ENCODE measurements around the gene RGS6.

The RGS6 gene

DNA sequence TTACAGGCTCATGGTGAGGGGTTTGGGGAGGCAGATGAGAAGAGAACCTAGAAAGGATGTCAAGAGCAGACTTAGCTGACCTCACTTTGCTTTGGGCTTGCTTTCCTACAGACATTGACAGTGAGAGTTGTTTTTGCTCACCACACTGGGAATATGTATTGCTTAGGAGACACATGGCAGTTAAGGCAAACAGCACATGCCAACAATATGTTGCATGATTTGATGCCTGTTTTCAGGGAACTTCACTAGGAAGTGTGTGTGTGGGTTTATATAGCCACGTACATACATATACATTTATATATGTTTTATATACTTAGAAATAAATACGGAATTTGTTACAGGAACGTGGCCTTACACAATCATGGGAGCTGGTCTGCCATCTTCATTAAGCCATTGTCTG lies 346.1 kb downstream of the RGS6 start:
- no peaks in the 10 kb centered on the region for H3K4me1 Mint-ChIP-seq (ENCODE audit: low read depth)
- peaks cover 7% of the 10 kb centered on the region for H3K9me3 Mint-ChIP-seq
- no peak overlapping the region for H3K27ac Mint-ChIP-seq
- no peaks in the 10 kb centered on the region for H3K36me3 Mint-ChIP-seq (ENCODE audit: low read depth)
- H3K27me3 Mint-ChIP-seq = peaks cover 3% of the 10 kb centered on the region
- no peak overlapping the region for H3K4me3 Mint-ChIP-seq

DNA sequence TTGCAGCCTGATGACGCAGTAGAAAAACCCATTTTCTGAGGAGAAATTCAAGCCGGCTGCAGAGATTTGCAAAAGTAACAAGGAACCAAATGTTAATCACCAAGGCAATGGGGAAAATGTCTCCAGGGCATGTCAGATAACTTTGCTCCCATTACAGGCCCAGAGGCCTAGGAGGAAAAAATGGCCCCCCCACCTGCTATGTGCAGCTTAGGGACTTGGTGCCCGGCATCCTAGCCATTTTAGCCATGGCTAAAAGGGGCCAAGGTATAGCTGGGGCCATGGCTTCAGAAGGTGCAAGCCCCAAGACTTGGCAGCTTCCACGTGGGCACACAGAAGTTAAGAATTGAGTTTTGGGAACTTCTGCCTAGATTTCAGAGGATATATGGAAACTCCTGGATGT lies 351.9 kb downstream of the RGS6 start:
- Mint-ChIP-seq H3K4me1 (ENCODE audit: low read depth) (no peaks in the 10 kb centered on the region), H3K27ac (no peak overlapping the region), H3K27me3 (peaks cover 3% of the 10 kb centered on the region), H3K4me3 (no peak overlapping the region), H3K9me3 (peaks cover 26% of the 10 kb centered on the region), H3K36me3 (ENCODE audit: low read depth) (peaks cover 8% of the 10 kb centered on the region)

- H3K27ac Mint-ChIP-seq = no peak overlapping the region
- no peak overlapping the region for H3K4me3 Mint-ChIP-seq
- H3K4me1 Mint-ChIP-seq (ENCODE audit: low read depth) = no peaks in the 10 kb centered on the region
- peaks cover 3% of the 10 kb centered on the region for H3K36me3 Mint-ChIP-seq (ENCODE audit: low read depth)
- peaks cover 12% of the 10 kb centered on the region for H3K27me3 Mint-ChIP-seq
- H3K9me3 Mint-ChIP-seq = peaks cover 11% of the 10 kb centered on the region
These were observed 358.0 kb downstream of the RGS6 start for GRCh38 chr14:72290241-72290640.

GRCh38 chr14:72291908-72292688 lies 359.9 kb downstream of the RGS6 start:
- Mint-ChIP-seq H3K27me3 (peaks cover 12% of the 10 kb centered on the region), H3K4me1 (ENCODE audit: low read depth) (no peaks in the 10 kb centered on the region), H3K4me3 (no peak overlapping the region), H3K9me3 (no peaks in the 10 kb centered on the region), H3K36me3 (ENCODE audit: low read depth) (no peaks in the 10 kb centered on the region), H3K27ac (no peak overlapping the region)

GRCh38 chr14:72292689-72293024 lies 360.4 kb downstream of the RGS6 start:
- Mint-ChIP-seq H3K9me3 (no peaks in the 10 kb centered on the region), H3K4me3 (no peak overlapping the region), H3K36me3 (ENCODE audit: low read depth) (no peaks in the 10 kb centered on the region), H3K27ac (no peak overlapping the region), H3K27me3 (peaks cover 12% of the 10 kb centered on the region), H3K4me1 (ENCODE audit: low read depth) (no peaks in the 10 kb centered on the region)

- H3K36me3 Mint-ChIP-seq (ENCODE audit: low read depth) = no peaks in the 10 kb centered on the region
- peaks cover 44% of the 10 kb centered on the region for H3K27me3 Mint-ChIP-seq
- H3K9me3 Mint-ChIP-seq = peaks cover 14% of the 10 kb centered on the region
- H3K4me3 Mint-ChIP-seq = no peak overlapping the region
- no peaks in the 10 kb centered on the region for H3K4me1 Mint-ChIP-seq (ENCODE audit: low read depth)
- H3K27ac Mint-ChIP-seq = no peak overlapping the region
These were observed 369.1 kb downstream of the RGS6 start for GRCh38 chr14:72301352-72301751.

- Mint-ChIP-seq H3K4me3 (no peak overlapping the region), H3K9me3 (peaks cover 14% of the 10 kb centered on the region), H3K27me3 (peaks cover 52% of the 10 kb centered on the region), H3K27ac (no peak overlapping the region), H3K36me3 (ENCODE audit: low read depth) (no peaks in the 10 kb centered on the region), H3K4me1 (ENCODE audit: low read depth) (no peaks in the 10 kb centered on the region)
These were observed 371.7 kb downstream of the RGS6 start for GRCh38 chr14:72303930-72304329.

GRCh38 chr14:72305561-72305960 lies 373.3 kb downstream of the RGS6 start:
- Mint-ChIP-seq H3K36me3 (ENCODE audit: low read depth) (no peaks in the 10 kb centered on the region), H3K27ac (no peak overlapping the region), H3K9me3 (peaks cover 14% of the 10 kb centered on the region), H3K27me3 (peaks cover 44% of the 10 kb centered on the region), H3K4me1 (ENCODE audit: low read depth) (no peaks in the 10 kb centered on the region), H3K4me3 (no peak overlapping the region)

DNA sequence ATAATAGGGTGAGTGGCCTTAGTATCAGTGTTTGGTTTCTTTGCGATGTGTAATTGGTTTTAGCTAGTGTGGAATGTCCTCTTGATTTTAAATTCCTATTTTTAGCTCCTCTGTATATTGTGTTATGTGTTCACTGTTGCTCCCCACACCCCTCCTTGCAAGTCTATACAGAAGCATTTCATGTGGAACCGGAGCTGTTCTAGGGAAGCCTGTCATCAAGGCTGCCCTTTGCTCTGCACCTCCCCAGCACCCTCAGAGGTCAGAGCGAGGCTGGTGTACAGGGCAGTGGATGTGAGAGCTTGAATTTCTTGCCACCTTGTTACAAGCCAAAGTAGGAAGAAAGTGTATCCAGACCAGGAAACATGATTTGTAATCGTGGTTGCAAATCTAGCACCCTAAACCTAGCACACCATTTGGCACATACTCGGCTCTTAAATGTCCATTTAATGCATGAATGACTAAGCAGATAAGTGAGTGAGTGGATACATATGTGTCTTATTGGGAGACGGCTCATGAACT lies 376.8 kb downstream of the RGS6 start:
- H3K36me3 Mint-ChIP-seq (ENCODE audit: low read depth) = no peaks in the 10 kb centered on the region
- H3K4me3 Mint-ChIP-seq = no peak overlapping the region
- no peaks in the 10 kb centered on the region for H3K4me1 Mint-ChIP-seq (ENCODE audit: low read depth)
- H3K27ac Mint-ChIP-seq = no peak overlapping the region
- peaks cover 7% of the 10 kb centered on the region for H3K9me3 Mint-ChIP-seq
- H3K27me3 Mint-ChIP-seq = peaks cover 26% of the 10 kb centered on the region

- Mint-ChIP-seq H3K36me3 (ENCODE audit: low read depth) (no peaks in the 10 kb centered on the region), H3K4me1 (ENCODE audit: low read depth) (no peaks in the 10 kb centered on the region), H3K9me3 (peaks cover under 1% of the 10 kb centered on the region), H3K4me3 (no peak overlapping the region), H3K27me3 (peaks cover 35% of the 10 kb centered on the region), H3K27ac (no peak overlapping the region)
These were observed 378.9 kb downstream of the RGS6 start for GRCh38 chr14:72311116-72311515.

DNA sequence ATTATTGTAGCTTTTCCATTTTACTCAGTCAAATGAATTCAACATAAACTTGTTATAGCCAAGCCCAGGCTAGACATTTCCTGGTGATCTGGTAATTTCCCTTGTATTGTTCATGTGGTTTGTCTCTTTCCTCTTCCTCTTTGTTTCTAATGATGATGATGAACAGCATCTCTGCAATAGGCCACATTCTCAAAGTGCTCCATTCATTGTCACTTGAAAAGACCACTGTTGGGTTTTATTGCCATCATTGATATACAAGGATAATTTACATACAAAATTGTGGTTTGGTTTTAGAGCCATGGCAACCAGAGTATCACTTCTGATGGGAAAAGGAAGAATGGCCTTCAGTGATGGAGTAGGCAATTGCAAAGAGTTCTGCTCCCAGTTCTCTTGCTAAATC lies 379.3 kb downstream of the RGS6 start:
- Mint-ChIP-seq H3K4me1 (ENCODE audit: low read depth) (no peaks in the 10 kb centered on the region), H3K9me3 (no peaks in the 10 kb centered on the region), H3K36me3 (ENCODE audit: low read depth) (no peaks in the 10 kb centered on the region), H3K4me3 (no peak overlapping the region), H3K27ac (no peak overlapping the region), H3K27me3 (peaks cover 35% of the 10 kb centered on the region)

DNA sequence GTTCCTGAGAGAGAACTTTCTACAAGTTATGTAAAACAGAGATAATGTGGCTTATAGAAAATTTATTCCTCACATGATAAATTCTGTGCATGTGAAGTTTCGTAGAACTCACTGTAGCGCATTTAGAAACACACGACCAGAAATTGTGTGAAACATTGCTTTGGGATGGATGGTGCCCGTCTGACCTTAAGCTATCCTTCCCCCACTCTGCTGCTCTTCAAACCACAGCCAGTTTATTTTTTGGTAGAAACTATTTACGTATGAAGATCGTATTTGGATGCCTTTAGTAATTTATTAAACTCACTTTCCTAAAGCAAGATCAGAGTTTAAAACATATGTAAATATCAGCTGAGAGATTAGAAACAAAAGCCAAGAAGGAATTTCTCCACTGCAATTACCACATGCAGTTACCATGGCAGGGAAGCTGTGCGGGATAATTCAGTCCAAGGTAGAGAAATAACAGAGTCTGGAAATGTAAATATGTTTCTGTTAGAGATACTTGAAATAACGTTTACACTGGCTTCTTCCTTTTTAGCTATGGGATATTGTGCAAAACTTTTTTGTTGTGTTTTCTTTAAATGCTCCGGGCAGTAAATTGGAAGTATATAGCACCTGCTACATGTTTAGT lies 382.7 kb downstream of the RGS6 start:
- H3K27ac Mint-ChIP-seq = no peak overlapping the region
- peaks cover 30% of the 10 kb centered on the region for H3K27me3 Mint-ChIP-seq
- peaks cover 3% of the 10 kb centered on the region for H3K4me1 Mint-ChIP-seq (ENCODE audit: low read depth)
- no peaks in the 10 kb centered on the region for H3K9me3 Mint-ChIP-seq
- H3K36me3 Mint-ChIP-seq (ENCODE audit: low read depth) = no peaks in the 10 kb centered on the region
- no peak overlapping the region for H3K4me3 Mint-ChIP-seq

DNA sequence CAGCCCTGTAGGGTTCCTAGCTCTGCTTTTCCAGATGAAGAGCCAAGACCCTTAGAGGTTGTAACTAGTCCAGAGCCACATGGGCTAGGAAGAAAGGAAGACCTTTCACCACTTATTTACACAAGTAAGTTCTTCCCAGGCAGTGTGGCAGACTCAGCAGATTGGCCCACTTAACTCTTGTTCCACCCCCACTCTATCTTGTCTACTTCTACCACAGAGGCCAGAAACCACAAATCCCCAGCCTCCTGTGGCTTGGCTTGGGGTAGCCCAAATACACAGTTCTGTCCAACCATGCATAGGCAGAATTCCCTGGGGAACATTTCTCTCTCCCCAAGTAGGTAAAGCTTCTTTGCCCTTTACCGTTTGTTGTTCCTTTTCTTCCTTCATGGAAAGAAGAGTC lies 383.5 kb downstream of the RGS6 start:
- H3K9me3 Mint-ChIP-seq = no peaks in the 10 kb centered on the region
- no peaks in the 10 kb centered on the region for H3K36me3 Mint-ChIP-seq (ENCODE audit: low read depth)
- no peak overlapping the region for H3K4me3 Mint-ChIP-seq
- peaks cover 3% of the 10 kb centered on the region for H3K4me1 Mint-ChIP-seq (ENCODE audit: low read depth)
- no peak overlapping the region for H3K27ac Mint-ChIP-seq
- H3K27me3 Mint-ChIP-seq = peaks cover 30% of the 10 kb centered on the region

- Mint-ChIP-seq H3K9me3 (no peaks in the 10 kb centered on the region), H3K27ac (no peak overlapping the region), H3K4me3 (no peak overlapping the region), H3K27me3 (peaks cover 34% of the 10 kb centered on the region), H3K4me1 (ENCODE audit: low read depth) (peaks cover 3% of the 10 kb centered on the region), H3K36me3 (ENCODE audit: low read depth) (no peaks in the 10 kb centered on the region)
These were observed 386.4 kb downstream of the RGS6 start for GRCh38 chr14:72318648-72319047.

GRCh38 chr14:72332046-72332445 lies 399.8 kb downstream of the RGS6 start:
- peaks cover 18% of the 10 kb centered on the region for H3K27me3 Mint-ChIP-seq
- H3K9me3 Mint-ChIP-seq = no peaks in the 10 kb centered on the region
- no peaks in the 10 kb centered on the region for H3K36me3 Mint-ChIP-seq (ENCODE audit: low read depth)
- H3K4me1 Mint-ChIP-seq (ENCODE audit: low read depth) = no peaks in the 10 kb centered on the region
- no peak overlapping the region for H3K27ac Mint-ChIP-seq
- no peak overlapping the region for H3K4me3 Mint-ChIP-seq

DNA sequence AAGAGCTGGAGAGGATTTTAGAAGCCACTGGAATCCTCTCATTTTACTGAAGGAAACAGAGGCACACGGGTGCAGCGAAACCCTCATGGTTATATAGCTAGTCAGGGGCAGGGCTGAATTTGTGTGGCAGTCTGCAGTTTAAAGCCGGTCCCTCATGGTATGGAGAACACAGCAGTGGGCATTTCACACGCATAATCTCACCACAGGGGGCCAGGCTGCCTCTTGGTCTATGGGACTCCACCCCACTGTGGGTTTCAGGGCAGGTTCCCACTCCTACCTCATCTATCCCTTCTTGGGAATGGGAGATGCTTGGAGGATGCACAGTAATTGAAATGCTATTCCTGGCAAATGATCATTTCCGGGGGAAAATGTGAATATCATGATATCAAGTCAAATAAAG lies 400.6 kb downstream of the RGS6 start:
- H3K4me1 Mint-ChIP-seq (ENCODE audit: low read depth) = no peaks in the 10 kb centered on the region
- peaks cover 18% of the 10 kb centered on the region for H3K27me3 Mint-ChIP-seq
- no peaks in the 10 kb centered on the region for H3K36me3 Mint-ChIP-seq (ENCODE audit: low read depth)
- no peak overlapping the region for H3K4me3 Mint-ChIP-seq
- no peaks in the 10 kb centered on the region for H3K9me3 Mint-ChIP-seq
- no peak overlapping the region for H3K27ac Mint-ChIP-seq
